GM19372 (cell line): ENCODE results near the gene CHAF1A.

Source experiments
- ATAC-seq: cut with Tn5 transposase; IDR thresholded peaks from one replicate; pipeline ENCODE4 v1.9.1; 2021; ENCODE audit warnings: mild to moderate bottlenecking, low read depth, moderate library complexity; ENCODE audit not compliant: unreplicated experiment

The CHAF1A gene

DNA sequence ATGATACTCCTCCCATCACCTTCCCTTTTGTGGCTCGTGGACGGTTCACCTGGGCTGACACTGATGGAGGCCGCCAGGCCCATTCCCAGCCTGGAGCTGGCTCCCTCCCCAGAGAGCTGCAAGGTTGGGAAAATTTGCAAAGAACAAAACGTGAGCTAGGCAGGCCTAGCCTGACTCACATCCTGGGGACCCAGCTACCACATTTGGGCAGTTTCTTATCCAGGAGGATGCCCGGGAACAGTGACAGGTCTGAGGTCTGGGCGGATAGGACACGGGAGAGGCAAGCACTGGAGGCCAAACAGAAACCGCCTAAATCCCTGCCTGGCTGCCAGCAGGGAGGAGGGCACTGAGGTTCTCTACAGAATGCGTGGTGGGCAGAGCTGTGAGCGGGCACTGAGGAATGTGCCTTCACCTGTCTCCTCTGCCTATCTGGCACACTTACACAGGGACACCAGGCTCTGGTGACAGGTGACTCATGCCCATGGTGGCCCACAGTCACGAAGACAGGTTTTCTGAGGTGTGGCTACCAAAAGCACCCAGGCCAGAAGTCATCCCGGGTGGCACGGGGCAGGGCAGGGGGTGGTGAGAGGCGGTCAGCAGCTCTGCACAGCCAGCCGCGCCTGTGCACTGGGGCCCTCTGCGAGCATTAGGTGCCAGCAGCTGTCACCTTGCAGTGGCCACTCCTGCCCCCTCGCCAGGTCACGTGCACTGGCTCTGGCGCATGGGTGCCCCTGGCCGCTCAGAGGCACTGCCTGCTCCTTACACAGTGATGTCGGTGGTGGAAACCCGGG lies 25.3 kb upstream of the CHAF1A start:
- ATAC-seq, result no peak

GRCh38 chr19:4378886-4379285 lies 23.6 kb upstream of the CHAF1A start:
- ATAC-seq, result no peak

DNA sequence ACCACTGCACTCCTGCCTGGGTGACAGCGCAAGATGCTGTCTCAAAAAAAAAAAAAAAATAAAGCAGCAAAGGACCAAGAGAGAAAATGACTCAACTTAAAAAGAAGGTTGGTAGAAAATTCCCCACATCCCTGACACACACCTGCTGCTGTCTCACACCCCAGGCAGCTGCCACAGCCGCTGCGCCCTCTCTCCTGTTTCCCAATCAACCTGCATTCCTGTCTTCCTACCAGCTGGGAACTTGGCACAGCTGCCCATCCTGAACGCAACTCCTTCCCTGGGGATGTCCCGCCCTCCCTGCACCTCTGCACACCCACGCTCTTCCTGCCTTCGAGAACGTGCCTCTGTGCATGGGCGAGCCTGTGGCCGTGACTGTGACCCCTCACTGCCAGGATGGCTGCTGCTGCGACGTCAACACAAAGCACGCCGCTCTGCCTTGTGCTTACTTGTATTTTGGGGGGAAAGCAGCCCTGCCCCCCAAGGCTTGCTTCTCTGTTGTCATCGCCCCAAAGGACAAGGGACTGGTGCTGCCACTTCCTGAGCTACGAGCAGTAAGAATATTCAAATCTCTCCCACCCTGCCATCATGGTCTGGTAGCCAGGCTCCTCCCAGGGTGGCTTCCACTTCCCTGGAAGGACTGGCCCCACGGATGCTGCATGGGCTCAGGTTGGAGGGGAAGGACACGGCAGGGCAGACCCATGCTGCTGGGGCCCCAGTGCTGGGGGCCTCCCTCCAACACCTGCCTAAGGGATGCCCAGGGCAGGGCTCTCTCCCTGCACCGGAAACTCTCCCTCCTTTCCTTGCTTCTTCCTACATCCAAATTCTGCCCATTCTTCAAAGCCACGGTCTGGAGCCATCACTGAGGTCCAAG lies 22.8 kb upstream of the CHAF1A start:
- ATAC-seq, result no peak

DNA sequence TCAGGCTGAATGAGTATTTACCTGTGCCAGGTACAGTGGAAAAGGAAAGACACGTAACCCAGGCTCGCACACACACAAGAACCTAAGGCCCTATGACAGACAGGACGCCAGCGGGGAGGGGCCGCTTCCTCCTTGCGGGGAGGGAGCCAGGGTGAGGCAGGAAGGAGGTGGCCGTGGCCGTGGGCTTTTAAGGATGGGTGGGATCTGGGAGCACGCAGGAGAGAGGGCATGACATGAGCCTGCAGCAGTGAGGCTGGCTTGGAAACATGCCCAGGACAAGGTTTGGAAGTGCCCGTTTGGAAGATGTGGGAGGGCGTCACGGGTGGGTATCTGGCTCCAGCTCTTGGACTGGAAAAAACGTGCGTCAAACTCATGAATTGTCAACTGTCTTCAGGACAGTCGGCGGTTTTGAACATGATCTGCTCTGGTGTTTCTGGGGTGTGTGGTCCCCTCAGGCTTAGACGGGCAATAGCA lies 22.1 kb upstream of the CHAF1A start:
- no peak for ATAC-seq

GRCh38 chr19:4385291-4386040 lies 17.0 kb upstream of the CHAF1A start:
- no peak for ATAC-seq

DNA sequence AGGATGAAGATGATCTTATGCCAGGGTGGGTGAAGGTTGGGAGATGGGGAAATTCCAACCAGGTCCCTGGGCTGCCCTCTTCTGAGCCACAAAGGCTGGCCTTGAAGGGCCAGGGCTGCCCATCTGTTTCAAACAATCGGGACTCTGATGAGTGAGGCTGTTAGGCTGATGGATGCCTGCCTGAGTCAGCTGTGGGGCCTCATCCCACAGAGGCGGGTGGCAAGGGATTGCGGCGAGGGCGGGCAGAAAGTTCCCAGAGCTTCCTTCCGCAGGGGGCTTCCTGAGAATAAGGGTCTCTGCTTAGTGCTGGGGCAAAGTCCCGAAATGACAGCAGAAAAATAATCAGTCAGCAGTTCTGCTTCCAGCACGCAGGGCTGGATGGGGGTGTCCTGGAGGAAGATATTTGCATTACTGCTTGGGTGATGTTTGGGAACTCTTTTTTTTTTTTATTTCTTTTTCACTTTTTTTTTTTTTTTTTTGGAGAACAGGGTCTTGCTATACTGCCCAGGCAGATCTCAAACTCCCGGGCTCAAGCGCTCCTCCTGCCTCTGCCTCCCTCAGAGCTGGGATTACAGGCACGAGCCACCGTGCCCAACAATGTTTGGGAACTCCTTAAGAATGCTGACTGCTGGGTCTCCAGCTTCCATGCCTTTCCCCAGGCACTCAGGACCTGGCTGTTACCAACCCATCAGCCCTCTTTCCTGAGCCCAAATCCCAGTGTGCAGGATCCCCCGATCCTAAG lies 16.2 kb upstream of the CHAF1A start:
- no peak for ATAC-seq

DNA sequence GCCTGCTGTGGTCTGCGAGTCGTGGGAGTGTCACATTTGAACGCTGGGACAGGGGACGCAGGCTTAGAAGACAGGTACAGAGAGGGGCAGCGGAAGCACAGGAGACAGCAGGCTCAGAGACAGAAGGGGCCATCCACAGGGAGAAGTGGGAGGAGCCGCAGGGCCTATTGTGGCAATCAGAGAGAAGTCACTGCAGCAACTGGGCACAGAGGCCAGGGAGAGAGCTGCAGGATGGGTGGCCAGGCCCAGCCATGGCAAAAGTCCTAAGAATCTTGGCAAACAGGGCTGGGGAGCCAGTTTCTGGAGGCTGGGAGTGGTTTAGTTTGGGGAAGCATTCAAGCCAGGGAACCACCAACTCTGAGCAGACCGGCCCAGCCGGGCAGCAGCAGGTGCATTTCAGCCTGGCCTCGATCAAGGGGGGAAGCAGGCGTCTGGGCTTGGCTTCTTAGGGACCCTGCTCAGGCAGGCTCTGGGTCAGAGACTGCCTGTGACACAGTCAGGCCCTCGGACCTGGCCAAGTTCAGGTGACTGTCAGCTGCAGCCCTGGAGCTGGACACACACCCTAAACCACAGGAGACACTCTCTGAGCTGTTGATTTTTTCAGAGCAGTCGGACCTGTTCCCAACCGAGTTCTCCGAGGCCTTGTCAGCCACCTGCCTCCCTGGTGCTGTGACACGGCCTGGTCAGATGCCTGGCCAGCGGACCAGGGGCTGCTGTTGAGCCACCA lies 13.9 kb upstream of the CHAF1A start:
- no peak for ATAC-seq

DNA sequence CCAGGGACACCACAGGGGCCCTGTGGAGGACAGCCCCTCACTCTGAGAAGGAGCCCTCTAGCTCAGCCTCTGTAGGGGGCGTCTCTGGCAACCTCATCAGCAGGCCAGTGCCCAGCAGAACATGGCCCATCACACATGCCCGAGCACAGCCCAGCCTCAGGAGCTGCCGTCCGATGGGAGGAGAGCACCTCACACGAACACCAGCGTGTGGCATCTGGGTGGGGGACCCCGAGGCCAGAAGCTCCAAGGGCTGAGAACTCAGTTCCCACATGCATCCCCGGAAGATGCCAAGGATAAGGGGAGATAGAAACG lies 13.4 kb upstream of the CHAF1A start:
- no peak for ATAC-seq

- no peak for ATAC-seq
Observed at GRCh38 chr19:4389511-4390016, 12.9 kb upstream of the CHAF1A start.

DNA sequence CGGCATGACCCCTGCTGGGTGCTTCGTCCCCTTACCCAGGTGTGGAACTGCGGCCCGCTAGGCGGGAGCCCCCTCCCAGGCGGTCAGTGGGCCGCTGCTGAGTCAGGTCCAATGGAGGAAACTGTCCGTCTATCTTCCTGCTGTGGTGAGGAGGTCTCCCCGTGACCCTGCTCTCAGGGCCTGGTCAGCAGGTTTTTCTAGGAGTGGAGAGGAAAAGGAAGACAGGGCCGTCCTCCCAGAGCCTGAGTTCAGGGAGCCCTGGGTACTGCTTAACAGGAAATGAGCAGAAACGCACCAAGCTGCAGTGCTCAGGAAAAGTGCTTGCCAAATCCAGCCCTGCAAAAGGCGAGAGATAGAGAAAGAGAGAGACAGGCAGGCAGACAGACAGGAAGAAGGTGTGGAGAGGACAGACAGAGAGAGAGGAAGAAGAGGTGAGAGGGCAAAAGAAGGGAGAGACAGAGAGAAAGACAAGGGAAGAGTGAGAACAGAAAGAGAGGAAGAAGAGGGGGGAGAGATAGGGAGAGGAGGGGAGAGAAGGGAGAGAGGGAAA lies 12.3 kb upstream of the CHAF1A start:
- ATAC-seq, result no peak

DNA sequence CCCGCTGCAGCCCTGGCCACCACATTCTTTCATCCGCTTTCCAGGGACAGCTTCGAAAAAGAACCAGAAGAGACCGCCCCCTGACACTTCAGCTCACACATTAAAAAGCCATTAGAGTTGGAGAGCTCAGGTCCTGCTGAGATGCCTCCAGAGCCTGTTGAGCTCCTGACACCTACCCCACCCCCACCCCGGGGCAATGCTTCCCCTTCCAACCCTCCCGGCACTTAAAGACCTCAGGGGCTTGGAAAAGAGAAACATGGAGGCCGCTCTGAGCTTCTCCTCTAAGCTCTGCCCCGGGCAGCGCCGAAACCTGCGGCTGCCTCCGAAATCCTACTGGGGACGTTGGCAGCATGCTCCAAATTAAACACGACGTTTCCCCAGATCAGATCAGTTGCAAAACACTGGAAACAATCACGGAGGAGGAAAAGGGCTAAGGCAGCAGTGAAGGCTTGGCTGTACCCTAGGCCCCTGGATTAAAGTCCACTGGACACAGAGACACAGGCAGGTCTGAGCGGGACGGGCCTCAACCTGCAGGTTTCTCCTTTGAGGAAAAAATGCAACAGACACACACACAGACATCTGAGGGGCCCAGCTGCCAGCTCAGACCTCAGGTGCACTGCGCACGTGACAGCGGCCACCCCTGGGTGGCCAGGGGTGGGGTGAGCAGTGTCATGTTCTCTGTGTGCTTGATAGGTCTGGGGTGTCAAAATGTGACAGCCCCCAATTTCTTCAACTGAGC lies 11.7 kb upstream of the CHAF1A start:
- ATAC-seq, result no peak

DNA sequence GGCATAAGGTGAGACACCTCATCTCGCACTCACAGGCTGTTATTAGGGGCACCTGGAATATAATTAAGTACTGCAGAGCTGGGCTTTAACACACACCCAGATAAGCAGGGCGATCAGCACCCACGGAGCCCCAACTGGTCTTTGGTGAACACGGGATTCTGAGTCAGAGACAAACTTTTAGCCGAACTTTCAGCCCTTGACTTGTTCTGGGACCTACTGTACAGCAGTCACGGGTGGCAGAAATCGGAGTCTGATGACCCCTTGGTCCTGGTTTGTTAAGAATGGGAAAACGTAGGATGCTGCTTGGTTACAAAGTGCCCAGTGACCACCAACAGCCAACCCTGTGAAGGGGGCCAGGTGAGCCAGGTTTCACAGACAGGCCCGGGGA lies 11.1 kb upstream of the CHAF1A start:
- ATAC-seq, result no peak

- no peak for ATAC-seq
Observed at GRCh38 chr19:4391701-4392483, 10.5 kb upstream of the CHAF1A start.

- no peak for ATAC-seq
Observed at GRCh38 chr19:4393947-4394590, 8.4 kb upstream of the CHAF1A start.

- no peak for ATAC-seq
Observed at GRCh38 chr19:4396949-4397783, 5.3 kb upstream of the CHAF1A start.

DNA sequence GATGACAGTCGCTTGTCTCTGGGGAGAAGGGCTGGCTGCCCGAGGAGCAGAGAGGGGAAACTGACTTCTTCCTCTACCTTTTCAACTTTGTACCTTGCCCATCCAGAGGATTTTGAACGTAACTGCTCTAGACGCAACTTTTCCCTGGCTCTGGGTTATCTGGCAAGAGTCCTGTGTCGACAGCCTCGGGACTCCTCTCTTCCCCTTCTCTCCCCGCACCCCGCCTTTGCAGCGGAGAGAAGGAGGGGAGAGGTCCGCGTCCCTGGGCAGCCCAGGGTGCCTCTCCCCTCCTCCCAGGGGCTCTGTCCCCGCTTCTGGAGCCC lies 2.7 kb upstream of the CHAF1A start:
- ATAC-seq, result no peak
